ENCODE measurements around the gene VSTM2B.

Gene VSTM2B

DNA sequence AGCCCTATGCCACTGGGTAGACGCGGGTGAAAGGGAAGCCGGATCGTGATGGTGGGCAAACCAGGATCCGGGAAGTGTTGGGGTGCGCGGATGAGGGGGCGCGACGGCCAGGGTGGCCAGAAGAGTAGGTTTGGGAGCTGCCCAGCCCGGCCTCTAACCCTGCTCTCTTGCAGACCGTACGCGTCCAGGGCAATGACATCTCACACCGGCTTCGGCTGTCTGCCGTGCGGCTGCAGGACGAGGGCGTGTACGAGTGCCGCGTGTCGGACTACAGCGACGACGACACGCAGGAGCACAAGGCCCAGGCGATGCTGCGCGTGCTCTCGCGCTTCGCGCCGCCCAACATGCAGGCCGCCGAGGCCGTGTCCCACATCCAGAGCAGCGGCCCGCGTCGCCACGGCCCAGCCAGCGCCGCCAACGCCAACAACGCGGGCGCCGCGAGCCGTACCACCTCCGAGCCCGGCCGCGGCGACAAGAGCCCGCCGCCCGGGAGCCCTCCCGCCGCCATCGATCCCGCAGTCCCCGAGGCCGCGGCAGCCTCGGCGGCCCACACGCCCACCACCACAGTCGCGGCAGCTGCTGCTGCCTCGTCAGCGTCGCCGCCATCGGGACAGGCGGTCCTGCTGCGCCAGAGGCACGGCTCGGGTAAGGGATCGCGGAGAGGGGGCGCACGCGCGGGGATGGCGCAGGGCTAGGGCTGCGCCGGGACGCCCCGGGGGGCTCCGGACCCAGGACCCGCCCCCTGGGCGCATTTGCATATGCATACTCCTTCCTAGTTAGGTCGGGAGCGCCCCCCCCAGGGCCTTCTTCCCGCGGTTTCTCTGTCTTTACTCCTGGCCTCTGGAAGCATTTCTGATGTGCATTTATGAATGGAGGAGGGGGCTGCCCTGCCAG is 4.1 kb downstream of the VSTM2B start:
- DNase-seq (ENCODE audit: low read depth in 2 of 2, low spot score in 1 of 2), result no peak

DNA sequence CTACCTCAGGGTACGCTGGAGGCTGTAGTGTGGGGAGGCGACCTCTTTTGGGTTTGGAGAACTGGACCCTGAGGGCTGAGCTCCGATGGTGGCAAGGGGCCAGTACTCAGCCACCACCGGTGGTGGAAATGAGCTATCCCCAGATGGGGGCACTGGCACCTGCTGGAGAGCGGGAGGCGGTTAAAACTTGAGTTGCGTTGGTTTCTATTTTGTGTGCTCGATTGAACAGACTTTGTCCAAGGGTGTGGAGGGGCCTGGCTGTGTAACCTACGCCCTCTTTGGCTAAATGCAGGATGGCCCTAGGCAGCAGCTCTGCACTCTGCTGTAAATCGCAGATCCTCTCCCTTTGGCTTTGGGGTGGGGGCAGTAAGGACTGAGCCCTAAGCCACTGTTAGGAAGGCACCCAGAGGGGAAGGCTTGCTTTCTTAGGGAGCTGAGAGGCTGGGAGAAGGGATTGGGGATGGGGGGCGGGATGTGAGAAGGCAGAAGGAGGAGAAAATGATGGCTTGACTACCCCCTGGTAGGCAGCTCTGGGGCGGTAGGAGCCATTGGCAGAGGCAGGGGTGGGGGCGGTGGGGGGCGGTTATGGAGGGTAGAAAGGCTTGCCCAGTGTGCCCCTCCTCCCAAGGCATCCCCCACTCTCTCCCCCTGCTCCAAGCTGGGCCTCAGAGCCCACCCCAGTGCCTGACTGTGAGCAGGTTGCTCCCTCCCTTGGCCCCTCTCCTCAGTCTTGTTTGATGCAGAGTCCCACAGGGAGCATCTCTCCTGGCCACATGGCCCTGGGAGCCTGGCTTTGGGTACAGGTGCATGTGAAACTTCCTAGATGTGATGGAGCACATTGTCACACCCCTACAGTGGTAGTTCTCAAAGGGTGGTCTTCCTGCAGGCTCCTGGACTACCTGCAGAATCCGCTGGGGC is 5.0 kb downstream of the VSTM2B start:
- no peak for DNase-seq (ENCODE audit: low read depth in 2 of 2, low spot score in 1 of 2)

DNA sequence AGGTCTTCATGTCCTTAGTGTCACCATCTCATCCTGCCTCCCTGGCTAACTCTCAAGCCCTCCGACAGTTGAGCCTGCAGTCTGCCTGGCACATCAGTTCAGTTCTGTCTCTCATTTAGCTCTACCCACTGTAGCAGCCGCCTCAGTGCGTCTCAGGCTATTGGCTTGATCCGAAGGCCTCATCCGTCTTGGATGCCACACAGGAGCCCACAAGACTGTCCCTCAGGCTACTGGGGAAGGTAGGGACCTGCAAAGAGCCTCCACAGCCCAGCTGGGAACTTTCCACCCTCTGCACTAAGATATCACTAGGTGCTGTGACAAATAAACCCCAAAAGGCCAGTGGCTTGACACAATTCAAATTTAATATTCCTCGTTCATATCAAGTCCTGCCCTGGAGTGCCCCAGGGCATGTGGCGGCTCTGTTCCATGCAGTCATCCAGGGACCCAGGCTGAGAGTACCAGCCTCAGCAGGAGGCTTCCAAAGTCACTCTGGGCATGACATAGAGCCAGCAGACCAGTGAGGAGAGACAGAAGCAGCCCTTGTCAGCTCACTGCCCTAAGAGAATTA is 5.7 kb downstream of the VSTM2B start:
- DNase-seq (ENCODE audit: low read depth in 2 of 2, low spot score in 1 of 2), result no peak

DNA sequence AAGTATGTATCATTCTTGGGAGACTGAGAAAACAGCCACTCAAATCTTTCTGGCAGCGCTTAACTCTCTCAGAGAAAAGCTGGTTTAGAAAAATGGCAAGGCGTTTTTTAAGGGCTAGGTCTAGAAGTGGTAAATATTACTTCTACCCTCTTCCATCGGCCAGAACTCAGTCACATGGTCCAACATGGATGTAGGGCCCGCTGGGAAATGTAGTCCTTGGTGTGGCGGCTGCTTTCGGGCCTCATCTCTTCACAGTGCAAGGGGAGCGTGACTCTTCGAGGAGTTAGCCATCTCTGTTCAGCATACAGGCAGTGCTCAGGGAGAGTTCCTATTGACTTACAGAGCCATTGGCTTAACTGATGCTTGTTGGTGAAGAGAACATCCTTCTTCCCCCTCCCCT is 6.3 kb downstream of the VSTM2B start:
- no peak for DNase-seq (ENCODE audit: low read depth in 2 of 2, low spot score in 1 of 2)

DNA sequence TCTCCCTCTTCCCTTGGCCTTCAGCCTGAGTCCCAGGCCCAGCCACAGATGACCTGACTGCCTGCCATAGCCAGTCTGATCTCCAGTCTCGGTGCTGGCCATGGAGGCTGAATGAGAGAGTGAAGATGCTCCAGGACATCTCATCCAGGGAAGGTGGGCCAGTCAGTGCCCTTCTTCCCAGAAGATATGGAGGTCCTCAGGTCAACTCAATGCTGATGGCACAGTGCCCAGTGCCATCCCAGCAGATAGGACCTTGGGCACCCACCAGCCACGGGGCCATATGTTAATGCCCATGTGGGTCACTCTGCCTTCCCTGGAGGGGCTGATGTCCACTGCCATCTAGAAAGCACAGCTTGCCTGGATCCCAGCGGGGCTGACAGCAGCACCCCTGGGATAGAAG is 7.2 kb downstream of the VSTM2B start:
- DNase-seq (ENCODE audit: low read depth in 2 of 2, low spot score in 1 of 2), result no peak

DNA sequence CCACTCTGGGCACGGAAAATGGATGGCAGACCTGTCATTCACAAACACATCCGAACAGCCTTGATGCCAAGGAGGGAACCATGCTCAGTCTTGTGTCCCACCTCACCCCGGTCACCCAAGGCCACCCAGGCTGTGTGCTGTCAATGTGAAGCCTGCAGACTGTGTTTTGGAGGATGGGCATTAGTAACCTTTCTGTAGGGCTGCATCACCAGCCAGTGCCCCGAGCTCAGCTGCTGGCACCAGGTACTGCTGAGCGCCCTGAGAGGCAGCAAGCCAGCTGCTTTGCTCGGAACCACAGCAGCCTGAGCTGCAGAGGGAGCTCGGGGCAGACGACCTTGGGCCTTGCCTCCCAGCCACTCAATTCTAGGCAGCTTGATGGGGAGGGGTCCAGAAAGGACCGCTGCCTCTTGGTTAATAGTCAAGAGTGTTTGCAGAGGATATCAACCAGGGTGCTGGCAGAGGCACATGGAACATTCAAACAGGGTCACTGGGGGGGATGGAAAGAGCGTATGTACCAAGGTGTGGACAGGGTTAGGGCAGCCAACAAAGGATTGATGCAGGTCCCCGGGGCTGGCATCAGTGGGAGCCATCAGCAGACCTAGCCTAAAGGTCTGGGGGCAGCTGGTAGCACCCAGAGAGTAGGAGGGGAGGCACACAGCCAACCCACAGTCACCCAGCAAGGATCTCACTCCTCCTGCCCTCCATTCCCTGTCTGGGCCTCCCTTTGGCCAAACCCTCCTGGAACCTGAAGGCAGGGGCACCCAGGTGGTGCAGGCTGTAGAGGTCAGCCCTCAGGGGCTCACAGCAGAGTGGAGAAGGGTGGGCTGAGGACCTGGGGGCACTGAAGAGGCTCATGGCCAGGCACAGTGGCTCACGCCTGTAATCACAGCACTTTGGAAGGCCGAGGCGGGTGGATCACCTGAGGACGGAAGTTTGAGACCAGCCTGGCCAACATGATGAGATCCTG is 8.1 kb downstream of the VSTM2B start:
- no peak for DNase-seq (ENCODE audit: low read depth in 2 of 2, low spot score in 1 of 2)

DNA sequence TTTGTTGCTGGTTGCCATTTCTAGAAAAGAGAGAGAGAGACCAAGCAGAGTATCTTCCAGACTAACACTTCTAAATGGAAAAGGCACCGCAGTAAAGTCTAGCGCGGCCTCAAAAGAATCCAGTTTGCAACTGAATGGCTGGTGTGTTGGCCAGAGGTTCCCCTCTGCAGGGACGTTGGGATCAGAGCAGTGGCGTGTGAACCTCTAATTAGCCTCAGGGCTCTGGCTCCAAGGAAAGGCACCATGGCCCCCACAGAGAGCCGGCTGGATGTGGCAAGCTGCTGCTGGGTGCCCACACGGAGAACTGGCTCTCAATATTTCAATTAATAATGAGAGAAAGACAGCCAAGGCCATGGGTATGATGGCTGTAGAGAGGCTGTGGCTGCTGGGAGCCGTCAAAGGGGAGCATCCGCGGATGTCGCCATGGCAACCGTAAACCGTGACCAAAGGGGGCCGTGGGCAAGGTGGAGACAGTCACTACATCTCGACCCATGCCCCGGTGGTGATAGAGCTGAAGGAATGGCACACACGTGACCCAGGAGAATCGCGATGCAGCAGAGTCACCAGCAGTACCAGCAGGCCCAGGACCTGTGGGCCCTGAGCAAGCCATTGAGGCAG is 9.5 kb downstream of the VSTM2B start:
- no peak for DNase-seq (ENCODE audit: low read depth in 2 of 2, low spot score in 1 of 2)

DNA sequence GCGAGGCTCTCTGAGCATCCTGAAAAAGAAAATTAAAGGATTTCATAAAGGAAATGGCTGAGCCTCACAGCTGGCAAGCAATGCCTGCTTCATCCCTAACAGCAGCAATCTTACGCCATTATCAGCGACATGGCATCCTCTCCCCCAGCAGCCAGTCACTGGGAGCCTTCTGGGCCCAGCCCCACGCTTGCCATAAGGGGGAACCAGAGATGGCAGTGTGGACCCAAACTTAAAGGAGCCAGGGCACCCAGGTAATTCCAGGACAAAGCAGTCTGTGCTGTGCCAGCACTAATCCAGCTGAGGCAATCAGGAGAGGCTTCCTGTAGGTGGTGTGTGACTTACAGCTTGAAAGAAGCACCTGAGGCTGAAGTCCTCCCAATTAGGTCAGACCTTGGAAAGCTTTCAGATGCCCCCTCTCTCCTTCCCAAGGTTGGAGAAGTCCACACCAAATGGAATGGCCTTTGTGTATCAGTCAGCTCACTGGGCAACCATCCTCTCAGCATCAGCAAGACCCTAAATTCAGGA is 10.3 kb downstream of the VSTM2B start:
- DNase-seq (ENCODE audit: low read depth in 2 of 2, low spot score in 1 of 2), result no peak

DNA sequence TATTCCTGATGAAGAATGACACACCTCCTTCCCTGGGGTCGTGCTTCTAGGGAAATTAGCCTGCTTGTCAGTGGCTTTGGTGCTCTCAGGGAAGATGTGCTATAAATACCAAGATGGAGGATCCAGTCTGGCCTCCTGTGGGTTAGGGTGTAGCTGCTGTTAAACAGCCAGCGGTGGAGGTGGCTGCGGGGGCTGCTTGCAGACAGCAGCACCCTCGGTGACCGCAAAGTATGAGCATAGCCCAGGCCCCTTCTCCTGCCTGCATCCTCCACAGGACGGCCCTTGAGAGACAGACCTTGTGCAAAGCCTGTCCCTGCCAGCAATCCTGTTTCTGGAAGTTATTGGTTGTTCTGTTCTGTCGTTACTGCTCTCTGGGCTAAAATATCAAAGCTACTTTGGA is 11.4 kb downstream of the VSTM2B start:
- DNase-seq (ENCODE audit: low read depth in 2 of 2, low spot score in 1 of 2), result no peak

DNA sequence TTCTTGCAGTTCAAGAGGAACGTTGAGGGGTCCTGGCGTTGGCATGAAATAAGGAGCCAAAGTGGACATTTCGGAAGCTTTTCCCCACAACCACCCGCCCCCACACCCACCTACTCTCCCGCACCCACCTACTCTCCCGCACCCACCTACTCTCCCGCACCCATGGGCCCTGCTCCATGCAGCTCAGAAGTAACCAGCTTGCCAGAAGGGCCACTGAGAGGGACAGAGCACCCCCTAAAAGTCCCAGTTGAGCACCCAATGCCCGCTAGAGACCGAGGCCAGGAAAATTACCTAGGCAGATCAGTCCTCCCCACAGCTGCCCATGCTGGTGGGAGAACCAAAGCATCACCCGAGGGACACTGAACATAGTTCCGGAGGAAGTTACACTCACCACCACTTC is 11.8 kb downstream of the VSTM2B start:
- no peak for DNase-seq (ENCODE audit: low read depth in 2 of 2, low spot score in 1 of 2)

DNA sequence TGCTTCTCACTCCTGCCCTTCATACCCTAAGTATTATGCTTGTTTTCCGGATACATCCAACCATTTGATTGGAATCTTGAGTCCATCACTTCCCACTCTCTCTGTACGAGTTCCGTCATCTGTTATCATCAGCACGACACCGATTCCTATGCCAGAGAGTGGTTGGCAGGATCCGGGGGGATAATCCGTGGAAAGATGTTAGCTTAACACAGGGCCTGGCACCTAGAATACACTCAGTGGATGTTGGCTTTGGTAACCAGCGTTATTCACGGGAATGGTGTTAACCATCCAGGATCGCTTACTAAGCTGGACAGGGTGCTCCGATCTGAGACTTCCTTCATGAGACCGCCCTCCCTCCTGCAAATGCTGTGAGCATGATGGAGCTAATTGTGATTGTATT is 12.4 kb downstream of the VSTM2B start:
- no peak for DNase-seq (ENCODE audit: low read depth in 2 of 2, low spot score in 1 of 2)

DNA sequence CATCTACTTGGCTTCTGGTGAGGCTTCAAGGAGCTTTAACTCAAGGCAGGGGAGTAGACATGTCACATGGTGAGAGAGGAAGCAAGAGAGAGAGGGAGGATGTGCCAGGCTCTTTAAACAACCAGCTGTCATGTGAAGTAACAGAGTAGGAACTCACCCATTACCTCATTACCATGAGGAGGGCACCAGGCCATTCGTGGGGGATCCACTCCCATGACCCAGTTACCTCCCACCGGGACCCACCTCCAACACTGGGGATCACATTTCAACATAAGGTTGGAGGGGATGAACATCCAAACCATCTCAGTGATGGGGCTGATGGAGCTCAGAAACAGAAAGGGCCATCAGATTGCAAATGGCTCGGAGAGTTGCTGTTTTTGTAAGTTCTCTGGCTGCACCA is 12.9 kb downstream of the VSTM2B start:
- DNase-seq (ENCODE audit: low read depth in 2 of 2, low spot score in 1 of 2), result no peak

DNA sequence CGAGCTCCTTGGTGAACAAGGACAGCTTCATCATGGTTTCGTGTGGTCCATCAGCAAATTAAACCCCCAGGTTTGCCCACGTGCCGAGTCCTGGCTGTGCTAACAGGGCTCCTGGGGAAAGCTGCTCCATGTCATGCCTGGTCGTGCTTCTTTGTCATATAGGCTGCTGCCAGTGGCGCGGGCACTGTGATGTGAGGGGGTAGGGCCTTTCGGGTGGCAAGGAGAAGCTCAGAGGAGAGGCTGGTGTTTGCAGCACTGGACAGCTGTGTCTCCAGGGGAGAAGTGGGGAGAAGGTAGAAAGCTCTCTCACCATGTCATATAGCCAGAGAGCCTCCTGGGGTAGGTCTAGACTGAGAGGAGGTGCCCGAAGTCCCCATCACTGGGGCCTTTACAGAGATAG is 13.3 kb downstream of the VSTM2B start:
- no peak for DNase-seq (ENCODE audit: low read depth in 2 of 2, low spot score in 1 of 2)

DNA sequence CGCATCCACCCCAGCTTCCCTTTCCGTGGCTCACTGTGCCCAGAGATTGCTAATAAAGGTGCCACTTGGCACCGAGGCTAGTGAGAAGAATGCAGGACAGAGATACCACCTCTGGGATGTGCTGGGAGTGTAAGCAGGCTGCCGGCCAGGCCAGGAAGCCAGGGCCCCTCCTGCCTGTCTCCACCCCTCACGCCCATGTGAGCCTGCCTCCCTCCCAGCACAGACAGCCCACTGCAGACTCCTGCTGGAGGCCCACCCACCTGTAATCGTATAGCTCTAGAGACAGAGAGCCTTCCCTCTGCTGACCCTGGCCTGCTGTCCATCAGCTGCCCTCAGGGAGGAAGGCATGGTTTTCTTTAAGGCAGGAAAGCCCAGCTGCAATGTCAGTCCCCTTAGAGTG is 13.9 kb downstream of the VSTM2B start:
- no peak for DNase-seq (ENCODE audit: low read depth in 2 of 2, low spot score in 1 of 2)

DNA sequence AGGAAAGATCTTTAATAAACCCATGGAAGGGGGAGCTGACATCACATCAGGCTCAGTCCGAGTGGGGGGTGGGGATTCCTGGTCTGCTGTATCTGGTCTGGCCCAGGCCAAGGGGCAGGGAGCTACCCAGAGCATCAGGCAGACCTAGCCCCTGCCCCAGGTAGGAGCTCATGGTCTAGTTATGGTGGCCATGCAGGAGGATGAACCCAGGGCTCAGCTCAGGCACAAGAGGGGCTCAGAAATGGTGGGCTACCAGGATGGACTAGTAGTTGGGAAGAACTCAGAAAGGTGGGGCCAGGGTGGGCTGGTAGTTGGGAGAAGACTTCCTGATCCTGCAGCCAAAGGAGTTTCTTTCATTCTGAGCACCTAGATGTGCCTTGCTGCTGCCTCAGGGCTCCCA is 14.3 kb downstream of the VSTM2B start:
- DNase-seq (ENCODE audit: low read depth in 2 of 2, low spot score in 1 of 2), result no peak

DNA sequence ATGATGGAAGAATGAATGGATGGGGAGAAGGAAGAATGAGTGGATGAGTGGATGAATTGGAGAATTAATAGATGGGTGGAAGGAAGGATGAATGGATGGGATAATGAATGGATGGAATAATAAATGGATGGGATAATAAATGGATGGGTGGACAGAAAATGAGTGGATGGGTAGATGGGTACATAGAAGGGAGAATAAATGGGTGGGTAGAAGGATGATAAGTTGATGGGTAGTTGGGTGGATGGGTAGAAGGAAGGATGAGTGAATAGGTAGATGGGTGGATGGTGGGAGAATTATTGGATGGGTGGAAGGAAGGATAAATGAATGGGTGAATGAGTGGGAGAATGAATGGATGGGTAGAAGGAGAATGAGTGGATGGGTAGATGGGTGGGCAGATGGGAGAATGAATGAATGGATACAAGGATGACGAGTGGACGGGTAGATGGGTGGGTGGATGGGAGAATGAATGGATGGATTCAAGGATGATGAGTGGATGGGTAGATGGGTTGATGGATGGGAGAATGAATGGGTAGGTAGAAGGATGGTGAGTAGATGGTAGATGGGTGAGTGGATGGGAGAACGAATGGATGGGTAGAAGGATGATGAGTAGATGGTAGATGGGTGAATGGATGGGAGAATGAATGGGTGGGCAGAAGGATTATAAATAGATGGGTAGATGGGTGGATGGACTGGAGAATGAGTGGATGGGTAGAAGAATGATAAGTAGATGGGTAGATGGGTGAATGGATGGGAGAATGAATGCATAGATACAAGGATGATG is 15.9 kb downstream of the VSTM2B start:
- DNase-seq (ENCODE audit: low read depth in 2 of 2, low spot score in 1 of 2), result no peak

DNA sequence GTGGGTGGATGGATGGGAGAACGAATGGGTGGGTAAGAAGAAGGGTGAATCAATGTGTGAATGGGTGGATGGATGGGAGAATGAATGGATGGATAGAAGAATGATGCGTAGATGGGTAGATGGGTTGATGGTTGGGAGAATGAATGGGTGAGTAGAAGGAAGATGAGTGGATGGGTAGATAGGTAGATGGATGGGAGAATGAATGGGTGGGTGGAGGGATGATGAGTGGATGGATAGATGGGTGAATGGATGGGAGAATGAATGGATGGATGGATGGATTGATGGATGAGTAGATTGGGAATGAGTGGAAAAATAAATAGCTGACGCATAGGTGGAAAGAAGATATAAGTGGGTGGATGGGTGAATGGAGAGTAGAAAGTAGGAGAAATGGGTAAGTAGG is 16.5 kb downstream of the VSTM2B start:
- no peak for DNase-seq (ENCODE audit: low read depth in 2 of 2, low spot score in 1 of 2)

DNA sequence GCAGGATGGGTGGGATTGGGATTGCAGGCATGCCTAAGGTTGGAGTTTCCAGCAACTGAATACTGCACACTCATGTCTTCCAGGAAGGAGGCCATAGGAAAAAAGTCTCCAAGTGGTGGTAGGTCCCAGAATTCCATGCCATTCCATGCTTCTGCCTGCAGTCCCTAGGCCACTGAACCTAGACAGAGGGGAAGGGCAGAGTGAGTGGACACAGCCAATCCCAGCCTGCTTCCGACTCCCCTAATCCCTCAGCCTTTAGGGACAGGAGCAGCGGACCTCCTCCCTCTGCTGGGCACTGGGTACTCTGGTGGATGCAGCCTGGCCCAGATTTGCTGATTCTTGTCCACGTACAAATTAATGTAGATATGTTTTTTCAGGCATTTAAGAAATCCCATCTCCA is 17.0 kb downstream of the VSTM2B start:
- DNase-seq (ENCODE audit: low read depth in 2 of 2, low spot score in 1 of 2), result no peak

DNA sequence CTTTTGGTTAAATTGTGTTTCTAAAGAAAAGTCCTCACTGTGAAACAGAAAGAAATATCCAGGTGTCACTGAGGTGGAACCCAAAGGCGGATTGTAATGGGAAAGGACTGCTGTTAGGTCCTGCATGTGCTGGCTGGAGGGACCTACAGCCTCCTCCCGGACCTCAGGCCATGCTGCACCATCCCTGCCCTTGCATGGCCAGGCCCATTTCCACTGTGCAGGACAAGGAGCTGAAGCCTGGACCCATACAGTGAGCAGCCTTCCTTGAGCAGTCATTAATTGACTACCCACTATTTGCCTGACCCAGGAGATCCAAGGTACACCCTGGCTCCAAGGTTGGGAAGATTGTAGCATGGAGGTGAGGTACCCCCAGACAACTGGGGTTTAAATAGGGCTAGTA is 17.6 kb downstream of the VSTM2B start:
- DNase-seq (ENCODE audit: low read depth in 2 of 2, low spot score in 1 of 2), result no peak

All from stimulated activated CD8-positive, alpha-beta memory T cell treated with anti-CD3 and anti-CD28 coated beads, Interleukin-4, amount 100 ng/mL, for 4 hours (primary cell).